ENCODE results near the gene GTF2A1. TPM values are rescaled to one million over a fixed set of nuclear protein-coding genes. Genes with fewer than 3 reads are reported as not detected.

The GTF2A1 gene
- total and polyA plus RNA-seq, 2 experiments from 2014 or later: 3.9 to 27.8 TPM

DNA sequence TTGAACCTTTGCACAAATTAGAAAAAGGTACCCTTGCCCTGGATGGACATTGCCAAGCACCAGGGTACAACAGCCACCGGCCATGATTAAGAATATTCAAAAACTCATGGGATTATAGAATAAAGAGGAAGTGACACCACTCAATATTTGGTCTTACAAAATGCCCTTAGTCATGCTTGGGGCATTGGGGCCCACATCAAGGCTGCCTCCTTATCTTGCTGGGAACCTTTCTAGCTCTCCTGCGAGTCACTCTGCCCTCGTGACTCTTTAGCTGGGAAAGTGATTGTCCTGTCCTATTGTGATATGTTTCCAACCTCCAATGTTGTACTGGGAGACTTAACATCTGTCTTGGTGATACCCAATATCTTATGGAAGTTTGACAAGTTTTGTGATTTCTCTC is 57.8 kb downstream of the GTF2A1 start:
- TF ChIP-seq EZH2phosphoT487 (IDR thresholded peaks at IDR 0.05; ENCODE audit: insufficient read depth, low read depth): no peak
- TF ChIP-seq EZH2 (IDR thresholded peaks at IDR 0.05; ENCODE audit: insufficient read depth, poor library complexity, severe bottlenecking): no peak
- in situ Hi-C loops (cut with MboI): loop anchor here (10.0 kb wide), 1 partner anchor 168 kb away; no protein-coding TSS in a partner anchor
- H3K36me3 ChIP-seq (ENCODE audit: low read depth): no peaks in the 10 kb centered on the region
- H3K27me3 ChIP-seq (replicated peaks; ENCODE audit: insufficient read depth): no peaks in the 10 kb centered on the region
- WGBS, 2 experiments (ENCODE audit: low coverage in 1 of 2, low lambda C conversion rate in 2 of 2, missing lambda C conversion rate in 2 of 2): 78 to 82% methylated on average over 3 of the region's 3 CpGs
- peak; percentile 34 for DNase-seq
- no peaks in the 10 kb centered on the region for H3K79me2 ChIP-seq (ENCODE audit: insufficient read depth)
- H3K4me1 ChIP-seq (ENCODE audit: insufficient read depth): no peaks in the 10 kb centered on the region
- no peaks in the 10 kb centered on the region; the same call in 1 of the 2 replicates for H3F3A ChIP-seq (ENCODE audit: insufficient read depth)
- no peak overlapping the region; the same call in 1 of the 2 replicates for H2AFZ ChIP-seq
- H3K9me3 ChIP-seq (ENCODE audit: low read depth): no peaks in the 10 kb centered on the region
- no peak overlapping the region for H3K9ac ChIP-seq
- no peaks in the 10 kb centered on the region for H4K20me1 ChIP-seq (ENCODE audit: insufficient read depth)
- no peak overlapping the region for H3K4me2 ChIP-seq (ENCODE audit: unreplicated experiment)
- no peaks in the 10 kb centered on the region for H3K9me2 ChIP-seq (ENCODE audit: insufficient read depth)
- no peak overlapping the region for H3K27ac ChIP-seq
- no peak overlapping the region for H3K4me3 ChIP-seq

DNA sequence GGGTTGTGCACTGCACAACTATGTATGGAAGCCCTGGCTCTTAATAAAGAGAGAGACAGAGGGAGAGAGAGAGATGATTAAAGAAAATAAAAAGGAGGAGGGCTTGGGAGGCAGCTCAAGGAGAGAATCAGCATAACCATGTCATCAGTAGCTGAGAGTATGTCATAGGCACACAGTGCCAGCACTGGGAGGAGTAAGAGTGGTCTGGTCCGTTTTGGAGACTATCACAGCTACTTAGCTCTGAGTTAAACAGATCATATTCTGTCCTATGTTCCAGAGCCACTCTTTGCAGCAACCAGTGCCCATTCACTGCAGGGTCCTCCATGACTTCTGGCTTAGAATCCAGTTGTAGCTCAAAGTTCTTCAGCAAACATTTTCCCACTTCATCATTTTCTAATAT is 59.0 kb downstream of the GTF2A1 start:
- Histone ChIP-seq H4K20me1 (ENCODE audit: insufficient read depth) (no peaks in the 10 kb centered on the region), H2AFZ (no peak overlapping the region), H3K4me2 (ENCODE audit: unreplicated experiment) (no peak overlapping the region), H3K4me3 (no peak overlapping the region), H3K36me3 (ENCODE audit: low read depth) (no peaks in the 10 kb centered on the region), H3K27ac (no peak overlapping the region), H3K4me1 (ENCODE audit: insufficient read depth) (no peaks in the 10 kb centered on the region), H3K9me2 (ENCODE audit: insufficient read depth) (no peaks in the 10 kb centered on the region), H3K27me3 (replicated peaks; ENCODE audit: insufficient read depth) (no peaks in the 10 kb centered on the region), H3K9ac (no peak overlapping the region), H3F3A (ENCODE audit: insufficient read depth) (no peaks in the 10 kb centered on the region; the same call in 1 of the 2 replicates), H3K9me3 (ENCODE audit: low read depth) (no peaks in the 10 kb centered on the region), H3K79me2 (ENCODE audit: insufficient read depth) (no peaks in the 10 kb centered on the region)
- 0% methylated on average over 1 of the region's 1 CpG for WGBS, 2 experiments (ENCODE audit: low coverage in 1 of 2, low lambda C conversion rate in 2 of 2, missing lambda C conversion rate in 2 of 2)
- TF ChIP-seq EZH2 (IDR thresholded peaks at IDR 0.05; ENCODE audit: insufficient read depth, poor library complexity, severe bottlenecking): no peak
- no peak for TF ChIP-seq EZH2phosphoT487 (IDR thresholded peaks at IDR 0.05; ENCODE audit: insufficient read depth, low read depth)
- no peak for DNase-seq
- in situ Hi-C loops (cut with MboI): loop anchor here (10.0 kb wide), 1 partner anchor 167 kb away; no protein-coding TSS in a partner anchor

DNA sequence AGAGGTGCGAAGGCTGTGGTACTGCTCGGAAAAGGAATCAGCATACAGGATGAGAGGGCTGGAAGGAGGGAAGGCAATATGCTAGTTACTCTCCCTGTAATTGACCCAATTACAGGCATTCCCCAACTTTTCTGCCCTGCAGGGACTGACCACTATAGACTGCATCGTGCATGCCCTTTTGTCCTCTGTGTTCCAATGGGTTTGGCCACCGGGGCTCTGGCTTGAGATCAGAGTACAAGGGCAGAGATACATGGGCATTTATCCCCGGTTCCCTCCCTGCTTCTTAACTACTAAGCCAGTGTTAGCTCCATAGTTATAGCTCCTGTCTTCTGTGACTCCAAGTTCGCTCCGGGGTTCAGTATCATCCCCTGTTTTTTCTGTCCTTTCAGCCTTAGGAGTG is 59.7 kb downstream of the GTF2A1 start:
- Histone ChIP-seq H2AFZ (no peak overlapping the region), H3K4me3 (no peak overlapping the region), H3K9ac (no peak overlapping the region), H3K4me2 (ENCODE audit: unreplicated experiment) (no peak overlapping the region), H3F3A (ENCODE audit: insufficient read depth) (no peaks in the 10 kb centered on the region; the same call in 1 of the 2 replicates), H3K36me3 (ENCODE audit: low read depth) (no peaks in the 10 kb centered on the region), H3K9me3 (ENCODE audit: low read depth) (no peaks in the 10 kb centered on the region), H3K79me2 (ENCODE audit: insufficient read depth) (no peaks in the 10 kb centered on the region), H3K27me3 (replicated peaks; ENCODE audit: insufficient read depth) (no peaks in the 10 kb centered on the region), H3K4me1 (ENCODE audit: insufficient read depth) (no peaks in the 10 kb centered on the region), H3K9me2 (ENCODE audit: insufficient read depth) (no peaks in the 10 kb centered on the region), H4K20me1 (ENCODE audit: insufficient read depth) (no peaks in the 10 kb centered on the region), H3K27ac (no peak overlapping the region)
- TF ChIP-seq EZH2phosphoT487 (IDR thresholded peaks at IDR 0.05; ENCODE audit: insufficient read depth, low read depth) (no peak), EZH2 (IDR thresholded peaks at IDR 0.05; ENCODE audit: insufficient read depth, poor library complexity, severe bottlenecking) (no peak)
- WGBS, 2 experiments (ENCODE audit: low coverage in 1 of 2, low lambda C conversion rate in 2 of 2, missing lambda C conversion rate in 2 of 2): 56 to 57% methylated on average over 7 of the region's 7 CpGs
- no peak for DNase-seq
- in situ Hi-C loops (cut with MboI): loop anchor here (10.0 kb wide), 1 partner anchor 166 kb away; no protein-coding TSS in a partner anchor

DNA sequence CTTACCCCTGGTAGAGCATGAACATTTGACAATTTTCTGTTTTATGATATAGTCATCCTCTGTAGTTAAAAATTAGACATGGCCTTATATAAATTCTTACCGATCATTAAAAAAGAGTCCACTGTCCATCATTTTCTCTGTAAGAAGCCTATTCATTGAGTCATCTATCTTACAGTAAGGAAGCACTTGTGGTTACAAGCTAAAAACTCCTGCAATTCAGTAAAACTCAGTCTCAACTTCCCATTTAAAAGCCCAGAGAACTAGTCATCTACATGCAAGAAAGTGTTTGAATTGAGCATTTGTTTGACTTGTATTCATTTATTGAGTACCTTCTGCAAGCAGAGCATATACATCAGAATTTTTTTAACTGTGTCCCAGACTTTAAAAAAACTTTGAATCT is 63.3 kb downstream of the GTF2A1 start:
- no peak overlapping the region for H3K9ac ChIP-seq
- H2AFZ ChIP-seq: no peak overlapping the region
- DNase-seq: peak; percentile 25
- no peaks in the 10 kb centered on the region for H3K9me3 ChIP-seq (ENCODE audit: low read depth)
- in situ Hi-C loops (cut with MboI): no loop called here
- H3K27ac ChIP-seq: no peak overlapping the region
- H3K4me2 ChIP-seq (ENCODE audit: unreplicated experiment): no peak overlapping the region
- no peaks in the 10 kb centered on the region for H4K20me1 ChIP-seq (ENCODE audit: insufficient read depth)
- no peaks in the 10 kb centered on the region for H3K4me1 ChIP-seq (ENCODE audit: insufficient read depth)
- no peaks in the 10 kb centered on the region for H3K79me2 ChIP-seq (ENCODE audit: insufficient read depth)
- no peaks in the 10 kb centered on the region for H3K36me3 ChIP-seq (ENCODE audit: low read depth)
- no peak overlapping the region for H3K4me3 ChIP-seq
- H3K27me3 ChIP-seq (replicated peaks; ENCODE audit: insufficient read depth): no peaks in the 10 kb centered on the region
- H3F3A ChIP-seq (ENCODE audit: insufficient read depth): no peaks in the 10 kb centered on the region
- H3K9me2 ChIP-seq (ENCODE audit: insufficient read depth): no peaks in the 10 kb centered on the region
- 94 to 100% methylated on average over 1 of the region's 1 CpG for WGBS, 2 experiments (ENCODE audit: low coverage in 1 of 2, low lambda C conversion rate in 2 of 2, missing lambda C conversion rate in 2 of 2)
- no peak for TF ChIP-seq EZH2 (IDR thresholded peaks at IDR 0.05; ENCODE audit: insufficient read depth, poor library complexity, severe bottlenecking)
- TF ChIP-seq EZH2phosphoT487 (IDR thresholded peaks at IDR 0.05; ENCODE audit: insufficient read depth, low read depth): no peak

DNA sequence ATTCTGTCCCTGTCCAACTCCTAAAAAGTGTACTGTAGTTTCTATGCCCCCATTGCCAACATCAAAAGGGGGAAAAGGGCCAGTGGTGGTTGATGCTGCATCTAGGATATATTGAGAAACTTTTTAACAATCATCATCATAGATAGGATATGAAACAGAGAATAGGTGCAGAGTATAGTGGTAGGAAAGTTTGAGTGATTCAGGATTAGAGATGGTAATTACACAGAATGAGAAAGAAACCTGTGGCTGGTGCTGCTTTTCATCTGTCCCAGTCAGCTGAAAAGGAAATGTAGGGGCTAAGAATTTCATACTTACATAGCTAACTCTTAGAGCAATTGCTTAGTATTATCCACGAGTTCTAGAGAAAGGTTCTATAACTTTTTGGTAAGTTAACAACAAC is 67.6 kb downstream of the GTF2A1 start:
- 31 to 40% methylated on average over 1 of the region's 1 CpG for WGBS, 2 experiments (ENCODE audit: low coverage in 1 of 2, low lambda C conversion rate in 2 of 2, missing lambda C conversion rate in 2 of 2)
- in situ Hi-C loops (cut with MboI): no loop called here
- Histone ChIP-seq H2AFZ (no peak overlapping the region), H3K4me2 (ENCODE audit: unreplicated experiment) (no peak overlapping the region), H3K9me2 (ENCODE audit: insufficient read depth) (no peaks in the 10 kb centered on the region), H3K4me3 (no peak overlapping the region), H3K9me3 (ENCODE audit: low read depth) (no peaks in the 10 kb centered on the region), H4K20me1 (ENCODE audit: insufficient read depth) (no peaks in the 10 kb centered on the region), H3K4me1 (ENCODE audit: insufficient read depth) (no peaks in the 10 kb centered on the region), H3F3A (ENCODE audit: insufficient read depth) (no peaks in the 10 kb centered on the region), H3K79me2 (ENCODE audit: insufficient read depth) (no peaks in the 10 kb centered on the region), H3K27ac (no peak overlapping the region), H3K36me3 (ENCODE audit: low read depth) (no peaks in the 10 kb centered on the region), H3K9ac (no peak overlapping the region), H3K27me3 (replicated peaks; ENCODE audit: insufficient read depth) (no peaks in the 10 kb centered on the region)
- DNase-seq: no peak
- no peak for TF ChIP-seq EZH2phosphoT487 (IDR thresholded peaks at IDR 0.05; ENCODE audit: insufficient read depth, low read depth)
- TF ChIP-seq EZH2 (IDR thresholded peaks at IDR 0.05; ENCODE audit: insufficient read depth, poor library complexity, severe bottlenecking): no peak
